GM12878 (cell line): ENCODE data around the gene UBXN6. TPM values are rescaled to one million over a fixed set of nuclear protein-coding genes. Genes with fewer than 3 reads are reported as not detected.

ENCODE experiments used
- ATAC-seq: fragments of 200-7000 bp; cut with Tn5 transposase; 3 replicates; pipeline ENCODE4 v1.9.1; 2020; ENCODE audit warnings: mild to moderate bottlenecking, moderate library complexity
- BruUV-seq: library from RNA; stranded (reverse); fragments of 400-500 nt; replicated peaks from 2 replicates; lab custom pipeline; 2021; lab: Mats Ljungman, UMichigan
- CTCF ChIA-PET: fragments of 300-600 bp; sonication (Branson Sonifier 250); formaldehyde crosslinking; extraction: SDS; loops from one replicate; lab custom pipeline; 2021; ENCODE audit warnings: inconsistent platforms; lab: Yijun Ruan, JAX
- POLR2A ChIA-PET: fragments of 350-600 bp; formaldehyde crosslinking; extraction: SDS; loops from one replicate; lab custom pipeline; 2021; ENCODE audit warnings: inconsistent platforms; lab: Charles Lee
- RAD21 ChIA-PET: fragments of 300-600 bp; sonication (Branson Sonifier 250); formaldehyde crosslinking; loops from one replicate; lab custom pipeline; 2023; ENCODE audit warnings: antibody characterized with exemption; ENCODE audit not compliant: unreplicated experiment; lab: Charles Lee
- SMC1A ChIA-PET: fragments of 300-600 bp; sonication (Branson Sonifier 250); formaldehyde crosslinking; loops from one replicate; lab custom pipeline; 2023; ENCODE audit not compliant: unreplicated experiment, uncharacterized antibody; lab: Charles Lee
- DNase-seq: peaks from one replicate; pipeline ENCODE4 v3.0.0-alpha.2; 2011; ENCODE audit warnings: low read depth, low spot score
- FAIRE-seq: peaks from 3 replicates; lab custom pipeline; 2011; peaks lifted over from hg19 to GRCh38; lab: Jason Lieb, UNC
- H2AFZ ChIP-seq: 2 replicates; pipeline ENCODE4 v1.6.0; 2011; ENCODE audit warnings: low read depth, low read length, control low read depth; ENCODE audit not compliant: control insufficient read depth
- H3K27ac ChIP-seq: 2 replicates; pipeline ENCODE4 v1.5.1; 2011; ENCODE audit warnings: control low read depth; ENCODE audit not compliant: control insufficient read depth, insufficient read depth
- H3K27me3 ChIP-seq, 2 experiments: replicated peaks in 1 of 2; 2 replicates each; pipeline versions ENCODE4 v1.6.0 to v1.6.1; 2011; ENCODE audit warnings: low read length in 1 of 2; ENCODE audit not compliant: control insufficient read depth in 2 of 2, insufficient read depth in 2 of 2
- H3K36me3 ChIP-seq, 2 experiments: 2 replicates each; pipeline ENCODE4 v1.5.1; 2011; ENCODE audit warnings: low read length in 1 of 2; ENCODE audit not compliant: control insufficient read depth in 2 of 2, insufficient read depth in 2 of 2
- H3K4me1 ChIP-seq: 2 replicates; pipeline ENCODE4 v1.6.1; 2011; ENCODE audit warnings: mild to moderate bottlenecking, low read length, moderate library complexity, mixed read lengths; ENCODE audit not compliant: control insufficient read depth, insufficient read depth
- H3K4me2 ChIP-seq: 2 replicates; pipeline ENCODE4 v1.6.0; 2011; ENCODE audit warnings: control low read depth; ENCODE audit not compliant: control insufficient read depth, insufficient read depth
- H3K4me3 ChIP-seq: fragments of 200-600 bp; sonication (generic); 2 replicates; pipeline ENCODE4 v1.5.1; 2016
- H3K79me2 ChIP-seq: 2 replicates; pipeline ENCODE4 v1.6.0; 2011; ENCODE audit warnings: low read length; ENCODE audit not compliant: control insufficient read depth, insufficient read depth
- H3K9ac ChIP-seq: 2 replicates; pipeline ENCODE4 v1.8.0; 2011; ENCODE audit warnings: low read length, control low read depth, mixed read lengths; ENCODE audit not compliant: control insufficient read depth, insufficient read depth
- H3K9me3 ChIP-seq: replicated peaks from 3 replicates; pipeline ENCODE4 v1.5.1; 2011; ENCODE audit warnings: mild to moderate bottlenecking, low read length; ENCODE audit not compliant: control insufficient read depth, insufficient read depth
- H4K20me1 ChIP-seq: 2 replicates; pipeline ENCODE4 v1.6.0; 2011; ENCODE audit not compliant: control insufficient read depth, insufficient read depth
- CTCF ChIP-seq, 3 experiments: IDR thresholded peaks in 2 of 3; conservative IDR thresholded peaks in 1 of 3; 2 replicates each; pipeline ENCODE4 v1.5.1; 2011; ENCODE audit warnings: low read depth in 3 of 3, low read length in 3 of 3, mild to moderate bottlenecking in 3 of 3, control low read depth in 2 of 3, moderate library complexity in 2 of 3, inconsistent platforms in 1 of 3, mixed read lengths in 1 of 3; ENCODE audit not compliant: control insufficient read depth in 2 of 3, insufficient read depth in 1 of 3; ENCODE audit errors: extremely low read depth in 1 of 3
- SPI1 ChIP-seq: IDR thresholded peaks from 2 replicates; pipeline ENCODE4 v1.6.1; 2011; ENCODE audit warnings: low read depth, mild to moderate bottlenecking, low read length, moderate library complexity, borderline replicate concordance; ENCODE audit not compliant: insufficient read depth
- STAT3 ChIP-seq: IDR thresholded peaks from 2 replicates; pipeline ENCODE4 v1.6.1; 2011; ENCODE audit warnings: low read depth, low read length, improper control_type of control experiment
- ZNF622 ChIP-seq: fragments of 450-650 bp; IDR thresholded peaks from 2 replicates; pipeline ENCODE4 v1.6.1; 2017; ENCODE audit warnings: mild to moderate bottlenecking, inconsistent platforms
- WGBS: methylation state at CpG from one replicate; pipeline ENCODE4 v1.1.6; 2016; ENCODE audit warnings: low lambda C conversion rate; ENCODE audit not compliant: insufficient replicate concordance, insufficient coverage; ENCODE audit errors: missing lambda C conversion rate; 5-methylcytosine and 5-hydroxymethylcytosine counted together
- in situ Hi-C: fragments of 300-500 bp; cut with MboI; formaldehyde crosslinking; loops from 9 replicates; pipeline ENCODE4 v1.14.3; 2018; ENCODE audit warnings: mixed read lengths
- intact Hi-C: fragments of 100-400 bp; cut with micrococcal nuclease; formaldehyde crosslinking; loops from one replicate; pipeline ENCODE4 v1.14.2; 2022; ENCODE audit not compliant: unreplicated experiment
- polyA plus RNA-seq, 11 experiments: library from polyadenylated mRNA; depleted of rRNA in 4 of 11; unstranded in 6 of 11; stranded (reverse) in 5 of 11; fragments of >200 nt; fragmentation: Nextera tagmentation in 4 of 11; fragmentation: Illumina TruSeq in 1 of 11; extraction: Ambion mirVana in 4 of 11; extraction: Trizol in 1 of 11; gene quantifications; 1 replicate in 1 of 11; 2 replicates in 10 of 11; pipeline versions ENCODE4 v1.2.1 to v1.2.3, GENCODE V29; 2011 to 2016; ENCODE audit warnings: inconsistent platforms in 2 of 11, missing spikeins in 2 of 11, low read depth in 1 of 11
- total RNA-seq, 4 experiments: library from RNA; depleted of rRNA in 3 of 4; stranded (reverse); fragments of >200 nt in 3 of 4; fragmentation: Illumina TruSeq in 1 of 4; extraction: Trizol in 1 of 4; gene quantifications; 2 replicates each; pipeline versions ENCODE4 v1.2.1 to v1.2.3, GENCODE V29; 2013 to 2021

The UBXN6 gene
- total and polyA plus RNA-seq, 10 of the 15 experiments (the other 5 are each of a cell fraction or from before 2014, with no cell fraction given): 0.47 to 50.8 (median 13.0) TPM

GRCh38 chr19:4495471-4495870 is 37.9 kb upstream of the UBXN6 start:
- CTCF ChIA-PET: interaction anchor here (0.6 to 1.3 kb wide), 2 partner anchors 21 to 30 kb away, joined by 3 read pairs; no protein-coding TSS in a partner anchor
- H3K4me2 ChIP-seq: no peak overlapping the region
- intact Hi-C loops: no loop called here

More at GRCh38 chr19:4495471-4495870, 37.9 kb upstream of the UBXN6 start:
- no peaks in the 10 kb centered on the region for H3K79me2 ChIP-seq
- no TSS peak for BruUV-seq
- no peaks in the 10 kb centered on the region for H3K27me3 ChIP-seq
- FAIRE-seq (no peak), DNase-seq (no peak), ATAC-seq (peak; percentile 83)
- H3K4me3 ChIP-seq: no peak overlapping the region
- H2AFZ ChIP-seq: no peak overlapping the region
- H3K36me3 ChIP-seq: peaks cover 7 to 17% of the 10 kb centered on the region in 2 experiments; a peak in 3 of 4 replicates
- H3K4me1 ChIP-seq: no peaks in the 10 kb centered on the region
- in situ Hi-C loops: no loop called here
- ChIA-PET SMC1A (no interaction called here), POLR2A (no interaction called here), RAD21 (no interaction called here)
- no peak for TF ChIP-seq ZNF622
- peak; percentile 19 to 65 (median 41); a peak in 5 of 6 replicates for TF ChIP-seq CTCF (IDR thresholded peaks at IDR 0.05 in 2 of 3, conservative IDR thresholded peaks at IDR 0.05 in 1 of 3; ENCODE audit: control insufficient read depth in 2 of 3, extremely low read depth in 1 of 3, insufficient read depth in 1 of 3, low read depth in 3 of 3, low read length in 3 of 3)
- TF ChIP-seq STAT3: no peak
- TF ChIP-seq SPI1: no peak
- WGBS: 55% methylated on average over 12 of the region's 12 CpGs
- H3K27ac ChIP-seq: no peak overlapping the region
- no peak overlapping the region for H3K9ac ChIP-seq
- no peaks in the 10 kb centered on the region for H3K9me3 ChIP-seq
- no peaks in the 10 kb centered on the region for H4K20me1 ChIP-seq
